HUDEP-2 (cell line): ENCODE measurements around the gene STK36.

Experiments used
- DNase-seq, 76 experiments: peaks; one replicate each; lab custom pipeline; 2025; ENCODE audit not compliant: unreplicated experiment in 76 of 76; lab: John Stamatoyannopoulos, UW

STK36 gene

GRCh38 chr2:218671654-218672566 is at the start of gene STK36, which contains the start of gene RNF25:
TSS of gene STK36 (plus strand) at chr2:218672086. CDS start at chr2:218672830, 744 bp downstream.
TSS of gene RNF25 (minus strand) at chr2:218672002. CDS start at chr2:218671970, 32 bp downstream.
- peak in 74 of 76 experiments; percentile 18 to 86 (median 65) for DNase-seq

- no peak for DNase-seq
Observed at GRCh38 chr2:218622606-218623365, 49.1 kb upstream of the STK36 start.

- no peak for DNase-seq
Observed at GRCh38 chr2:218623366-218623705, 48.5 kb upstream of the STK36 start.

- DNase-seq, result no peak
Observed at GRCh38 chr2:218626369-218626768, 45.5 kb upstream of the STK36 start.

- no peak for DNase-seq
Observed at GRCh38 chr2:218627939-218628338, 43.9 kb upstream of the STK36 start.

GRCh38 chr2:218631837-218632236 is 40.0 kb upstream of the STK36 start:
- DNase-seq, result no peak

GRCh38 chr2:218635719-218636118 is 36.2 kb upstream of the STK36 start:
- no peak for DNase-seq

- no peak for DNase-seq
Observed at GRCh38 chr2:218638372-218638771, 33.5 kb upstream of the STK36 start.

GRCh38 chr2:218642121-218642656 is 29.7 kb upstream of the STK36 start:
- no peak for DNase-seq

- DNase-seq, result no peak
Observed at GRCh38 chr2:218642786-218643185, 29.1 kb upstream of the STK36 start.

GRCh38 chr2:218643751-218644310 is 28.1 kb upstream of the STK36 start:
- no peak for DNase-seq

- no peak for DNase-seq
Observed at GRCh38 chr2:218644721-218645120, 27.2 kb upstream of the STK36 start.

- no peak for DNase-seq
Observed at GRCh38 chr2:218645126-218645525, 26.8 kb upstream of the STK36 start.

GRCh38 chr2:218648088-218648786 is 23.6 kb upstream of the STK36 start:
- DNase-seq, result peak in 55 of 76 experiments; percentile 2 to 65 (median 28)

GRCh38 chr2:218648787-218649100 is 23.1 kb upstream of the STK36 start:
- DNase-seq, result no peak

GRCh38 chr2:218655751-218656150 is 16.1 kb upstream of the STK36 start:
- no peak for DNase-seq

- DNase-seq, result peak in 54 of 76 experiments; percentile 2 to 73 (median 28)
Observed at GRCh38 chr2:218658671-218659257, 13.1 kb upstream of the STK36 start.

- DNase-seq, result peak in 75 of 76 experiments; percentile 58 to 96 (median 89)
Observed at GRCh38 chr2:218659258-218659987, 12.5 kb upstream of the STK36 start, which contains the start of the genes BCS1L and ZNF142. TSS of gene BCS1L (plus strand) at chr2:218659683. CDS start at chr2:218660988, 1,305 bp downstream. TSS of gene ZNF142 (minus strand) at chr2:218659623. CDS start at chr2:218656429, 3,194 bp downstream.

- DNase-seq, result peak in 1 of 76 experiments; percentile 2
Observed at GRCh38 chr2:218659988-218660358, 11.9 kb upstream of the STK36 start.
